Measurements from ENCODE around the gene CHD9.

DNA sequence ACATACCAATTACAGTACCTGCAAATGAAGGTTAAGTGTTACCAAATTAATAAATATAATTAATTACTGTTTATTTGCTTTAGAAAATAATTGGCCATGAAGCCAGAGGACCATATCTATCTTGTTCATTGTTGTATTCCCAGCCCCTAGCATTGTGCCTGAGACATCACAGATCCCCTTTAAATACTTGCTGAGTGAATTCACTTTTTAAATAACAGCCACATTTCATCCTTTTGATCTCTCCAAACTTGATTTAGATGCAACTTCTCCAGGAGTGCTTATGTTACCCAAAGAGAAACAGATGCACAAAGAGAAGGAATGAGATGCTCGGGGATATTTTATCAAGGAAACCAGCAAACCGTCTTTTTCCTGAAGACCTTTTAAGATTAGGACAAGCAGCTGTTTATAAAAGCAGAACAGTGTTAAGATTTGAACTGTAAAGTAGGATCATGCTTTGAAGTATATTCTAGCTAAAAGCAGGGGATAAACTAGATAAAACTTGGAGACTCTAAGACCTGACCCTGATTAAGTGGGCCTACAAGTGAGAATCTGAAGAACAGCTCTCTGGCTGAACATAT is 66.3 kb downstream of the CHD9 start:
- TF ChIP-seq SMARCB1 (IDR thresholded peaks at IDR 0.05; ENCODE audit: insufficient read length, low read depth), result no peak
- no peak for TF ChIP-seq MAFK (IDR thresholded peaks at IDR 0.05; ENCODE audit: low read length)
